NCI-H187 (cell line): ENCODE measurements around the gene NMNAT2.

Experiments used
- DNase-seq, 2 experiments: peaks; one replicate each; lab custom pipeline; 2025; lab: John Stamatoyannopoulos, UW

NMNAT2 gene

GRCh38 chr1:183236158-183236725 is 181.9 kb downstream of the NMNAT2 start:
- DNase-seq = no peak

GRCh38 chr1:183235503-183235902 is 182.7 kb downstream of the NMNAT2 start:
- DNase-seq = no peak

GRCh38 chr1:183234660-183235476 is 183.3 kb downstream of the NMNAT2 start:
- DNase-seq = peak in 1 of 2 experiments; percentile 71

GRCh38 chr1:183233113-183233512 is 185.1 kb downstream of the NMNAT2 start:
- no peak for DNase-seq

- DNase-seq = no peak
Observed at GRCh38 chr1:183231545-183231944, 186.6 kb downstream of the NMNAT2 start.

GRCh38 chr1:183230413-183230812 is 187.8 kb downstream of the NMNAT2 start:
- no peak for DNase-seq

GRCh38 chr1:183228347-183229220 is 189.6 kb downstream of the NMNAT2 start:
- DNase-seq = no peak

GRCh38 chr1:183227422-183228346 is 190.5 kb downstream of the NMNAT2 start:
- DNase-seq = peak in 1 of 2 experiments; percentile 35

GRCh38 chr1:183226963-183227362 is 191.2 kb downstream of the NMNAT2 start:
- DNase-seq = peak; percentile 53 to 59

- no peak for DNase-seq
Observed at GRCh38 chr1:183226361-183226760, 191.8 kb downstream of the NMNAT2 start.

- DNase-seq = no peak
Observed at GRCh38 chr1:183223467-183223866, 194.7 kb downstream of the NMNAT2 start.

- DNase-seq = no peak
Observed at GRCh38 chr1:183222909-183223308, 195.3 kb downstream of the NMNAT2 start.

GRCh38 chr1:183219616-183220009 is 198.6 kb downstream of the NMNAT2 start:
- DNase-seq = no peak

- DNase-seq = peak in 1 of 2 experiments; percentile 50
Observed at GRCh38 chr1:183218971-183219615, 199.1 kb downstream of the NMNAT2 start.

GRCh38 chr1:183218027-183218618 is 200.1 kb downstream of the NMNAT2 start:
- DNase-seq = no peak

- no peak for DNase-seq
Observed at GRCh38 chr1:183215936-183216335, 202.2 kb downstream of the NMNAT2 start.

GRCh38 chr1:183215076-183215720 is 203.0 kb downstream of the NMNAT2 start:
- peak; percentile 70 to 87 for DNase-seq

- DNase-seq = peak in 1 of 2 experiments; percentile 70
Observed at GRCh38 chr1:183214021-183214970, 203.9 kb downstream of the NMNAT2 start.

- DNase-seq = no peak
Observed at GRCh38 chr1:183212870-183213269, 205.3 kb downstream of the NMNAT2 start.
